ENCODE measurements around the gene MPST. TPM values are rescaled to one million over a fixed set of nuclear protein-coding genes. Genes with fewer than 3 reads are reported as not detected.

Gene MPST
- polyA plus RNA-seq, 1 donor = 42.7 TPM

- no peak for DNase-seq (ENCODE audit: low read depth)
Measured at GRCh38 chr22:37044634-37045625, 25.4 kb downstream of the MPST start.

- DNase-seq (ENCODE audit: low read depth) = no peak
Measured at GRCh38 chr22:37045958-37046357, 26.4 kb downstream of the MPST start.

GRCh38 chr22:37046589-37046988 is 27.0 kb downstream of the MPST start:
- no peak for DNase-seq (ENCODE audit: low read depth)

GRCh38 chr22:37047006-37047405 is 27.5 kb downstream of the MPST start:
- no peak for DNase-seq (ENCODE audit: low read depth)

- no peak for DNase-seq (ENCODE audit: low read depth)
Measured at GRCh38 chr22:37048133-37048532, 28.6 kb downstream of the MPST start.

GRCh38 chr22:37049224-37049623 is 29.7 kb downstream of the MPST start:
- no peak for DNase-seq (ENCODE audit: low read depth)

GRCh38 chr22:37050913-37051312 is 31.4 kb downstream of the MPST start:
- no peak for DNase-seq (ENCODE audit: low read depth)

- no peak for DNase-seq (ENCODE audit: low read depth)
Measured at GRCh38 chr22:37051391-37052385, 32.1 kb downstream of the MPST start, which contains the start of gene KCTD17. Gene KCTD17 (plus strand): TSS chr22:37051742. CDS start chr22:37051761, 19 bp downstream.

GRCh38 chr22:37052386-37053309 is 33.1 kb downstream of the MPST start:
- no peak for DNase-seq (ENCODE audit: low read depth)

GRCh38 chr22:37053310-37054055 is 33.9 kb downstream of the MPST start:
- DNase-seq (ENCODE audit: low read depth) = no peak

GRCh38 chr22:37054056-37054395 is 34.5 kb downstream of the MPST start:
- no peak for DNase-seq (ENCODE audit: low read depth)

GRCh38 chr22:37054600-37055365 is 35.2 kb downstream of the MPST start:
- no peak for DNase-seq (ENCODE audit: low read depth)

- DNase-seq (ENCODE audit: low read depth) = no peak
Measured at GRCh38 chr22:37056246-37056645, 36.7 kb downstream of the MPST start.

- no peak for DNase-seq (ENCODE audit: low read depth)
Measured at GRCh38 chr22:37057226-37057625, 37.7 kb downstream of the MPST start.

- no peak for DNase-seq (ENCODE audit: low read depth)
Measured at GRCh38 chr22:37057796-37058510, 38.4 kb downstream of the MPST start.

- DNase-seq (ENCODE audit: low read depth) = no peak
Measured at GRCh38 chr22:37058917-37059701, 39.6 kb downstream of the MPST start.

GRCh38 chr22:37059876-37060449 is 40.4 kb downstream of the MPST start:
- DNase-seq (ENCODE audit: low read depth) = no peak
